GM11168 (cell line): ENCODE results near the gene SCARB1.

Experiments used
- in situ Hi-C: fragments of 300-500 bp; cut with MboI; formaldehyde crosslinking; loops from one replicate; pipeline ENCODE4 v1.12.0; 2022; ENCODE audit warnings: low sequenced_read_pairs; ENCODE audit not compliant: unreplicated experiment

Gene SCARB1

DNA sequence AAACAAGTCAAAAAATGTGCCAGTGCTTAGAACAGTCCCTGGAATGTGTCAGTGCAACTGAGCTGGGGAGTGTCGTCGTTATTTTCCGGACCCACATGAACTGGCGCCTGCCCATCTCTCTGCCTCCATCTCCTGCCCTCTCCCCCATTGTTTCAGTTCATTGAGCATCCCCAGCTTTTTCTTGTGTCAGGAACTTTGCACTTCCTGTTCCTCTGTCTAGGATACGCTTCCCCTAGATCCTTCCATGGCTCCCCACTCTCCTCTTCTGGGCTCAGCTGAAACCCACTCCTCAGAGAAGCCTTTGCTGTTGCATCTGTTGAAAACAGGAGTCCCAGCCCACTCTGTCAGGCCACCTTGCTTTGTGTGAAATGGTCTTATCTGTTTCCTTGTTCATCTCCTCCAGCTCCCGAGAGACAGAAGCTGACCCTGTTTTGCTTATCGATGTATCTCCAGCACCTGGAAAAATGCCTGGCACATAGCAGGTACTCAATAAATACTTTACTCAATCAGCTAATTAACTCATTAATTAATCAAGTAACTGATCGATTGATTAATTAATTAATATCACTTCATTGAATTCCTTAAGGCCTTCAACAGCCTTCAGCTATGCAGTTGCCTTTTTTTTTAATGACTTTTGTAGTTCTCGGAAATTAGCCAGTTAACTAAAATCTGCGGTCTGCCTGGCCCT is 2.7 kb upstream of the SCARB1 start:
- in situ Hi-C loops, result no loop called here

DNA sequence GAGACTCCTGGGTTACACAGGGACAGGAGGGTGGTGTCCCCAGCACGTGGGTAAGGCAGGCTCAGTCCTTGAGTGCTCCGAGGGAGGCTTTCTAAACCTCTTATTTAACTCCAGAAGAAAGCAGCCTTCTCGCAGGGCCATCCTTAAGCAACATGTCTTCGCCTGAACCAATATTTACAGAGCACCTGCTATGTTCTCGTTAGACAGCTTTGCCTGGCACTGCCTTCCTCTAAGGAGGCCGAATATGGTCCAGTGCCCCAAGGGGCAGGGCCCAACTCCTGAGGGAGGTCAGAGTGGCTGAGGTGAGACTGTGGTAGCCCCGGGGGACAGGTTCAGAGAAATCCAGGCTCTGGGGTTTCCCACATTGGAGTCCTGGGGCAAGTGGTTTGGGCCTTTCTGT is 2.1 kb upstream of the SCARB1 start:
- in situ Hi-C loops, result no loop called here

DNA sequence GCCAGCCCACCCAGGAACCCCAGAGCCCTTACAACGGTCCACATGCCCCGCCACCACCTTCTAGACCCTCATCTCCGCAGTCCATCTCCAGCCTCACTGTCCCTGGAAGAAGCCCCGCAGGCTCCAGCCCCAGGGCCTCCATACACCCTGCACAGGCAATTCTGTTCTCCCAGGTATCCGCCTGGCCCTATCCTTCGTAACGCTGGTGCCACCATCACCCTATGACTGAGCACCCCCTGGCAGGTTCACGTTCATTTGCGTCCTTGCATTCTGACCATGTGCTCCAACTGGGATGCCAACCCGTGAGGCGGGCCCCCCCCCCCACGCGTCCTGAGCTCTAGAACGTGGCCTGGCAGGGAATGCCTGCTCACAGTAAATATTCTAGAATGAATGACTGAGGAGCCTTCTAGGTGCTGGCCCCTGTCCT is 675 bp upstream of the SCARB1 start:
- in situ Hi-C loops, result no loop called here

DNA sequence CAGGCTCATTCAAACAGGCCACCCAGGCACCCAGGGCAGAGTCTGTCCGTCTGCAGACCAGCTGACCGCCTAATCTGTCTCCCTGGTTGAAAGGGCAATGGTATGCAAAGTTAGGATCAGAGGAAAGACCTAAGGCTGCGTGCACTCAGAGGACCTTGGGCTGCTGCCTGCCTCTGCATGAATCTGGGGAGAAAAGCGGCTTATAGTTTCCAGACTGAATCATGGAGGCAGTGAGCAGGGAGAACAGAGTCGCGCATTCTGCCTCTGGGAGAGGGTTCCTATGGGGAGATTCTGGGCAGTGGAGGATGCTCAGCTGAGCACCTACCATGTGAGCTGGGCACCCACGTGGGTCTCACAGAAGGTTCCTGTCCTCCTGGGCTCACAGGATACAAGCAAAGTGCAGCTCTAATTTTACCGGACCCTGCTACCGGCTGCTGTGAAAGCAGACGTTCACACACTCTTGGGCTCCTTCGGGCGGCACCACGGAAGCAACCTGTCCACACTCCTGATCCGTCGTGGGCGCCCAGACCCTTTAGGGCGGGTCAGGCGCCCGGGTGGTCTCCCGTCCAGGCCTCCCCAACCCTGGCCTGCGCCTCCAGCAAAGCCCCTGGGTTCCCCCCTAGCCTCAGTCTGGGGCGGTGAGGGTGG is 772 bp downstream of the SCARB1 start:
- in situ Hi-C loops, result no loop called here

DNA sequence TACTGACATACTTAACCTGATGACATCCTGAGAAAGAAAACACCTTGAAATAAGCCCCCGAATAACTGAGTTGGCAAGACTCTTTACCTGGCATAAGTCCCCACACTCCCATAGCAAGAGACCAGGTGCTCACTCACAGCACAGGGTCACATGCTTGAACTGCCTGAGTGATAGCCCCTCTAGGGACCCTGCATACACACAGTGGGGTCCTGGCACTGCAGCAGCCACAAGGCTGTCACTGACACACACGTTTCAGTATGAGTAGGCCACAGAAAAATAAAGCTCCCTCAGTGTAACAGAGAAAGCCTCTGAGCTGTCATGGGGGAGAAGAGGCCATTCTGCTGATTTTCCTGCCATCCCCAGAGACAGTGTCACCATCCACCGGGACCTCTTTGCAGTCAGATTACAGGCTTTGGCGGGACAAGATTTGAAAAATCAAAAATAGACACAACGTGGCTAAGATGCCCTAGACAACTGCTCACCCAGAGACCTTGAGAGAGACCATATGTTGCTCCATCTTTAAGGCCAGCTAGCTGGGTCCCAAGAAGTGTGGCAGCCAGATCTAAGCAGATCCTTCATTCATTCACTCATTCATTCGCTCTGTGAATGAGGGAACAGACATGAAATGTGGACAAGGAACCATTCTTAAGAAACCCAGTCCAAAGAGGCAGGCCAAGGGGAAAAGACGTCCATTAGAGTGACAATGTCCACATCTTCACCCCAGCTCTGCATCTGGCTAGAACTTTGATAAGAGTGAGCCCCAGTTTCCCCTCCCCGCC is 1.6 kb downstream of the SCARB1 start:
- in situ Hi-C loops, result no loop called here

GRCh38 chr12:124861492-124861891 is 2.2 kb downstream of the SCARB1 start:
- in situ Hi-C loops, result no loop called here

GRCh38 chr12:124857921-124858461 is 5.7 kb downstream of the SCARB1 start:
- in situ Hi-C loops, result no loop called here

DNA sequence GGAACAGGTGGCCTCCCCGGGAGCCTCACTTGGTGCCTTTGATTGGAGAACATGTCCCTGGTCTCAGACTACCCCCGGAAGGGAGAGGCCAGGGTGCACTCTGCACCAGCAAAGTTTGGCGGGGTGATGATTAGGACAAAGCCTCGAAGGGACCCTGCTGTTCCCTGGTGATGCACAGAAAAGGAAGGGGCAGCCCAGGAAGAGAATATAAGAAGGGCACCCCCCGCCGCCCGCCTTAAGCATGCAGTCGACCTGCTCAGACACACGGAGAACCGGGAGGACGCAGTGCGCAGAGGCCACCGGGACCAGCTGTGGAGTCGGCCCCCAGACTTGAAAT is 6.9 kb downstream of the SCARB1 start:
- in situ Hi-C loops, result no loop called here

DNA sequence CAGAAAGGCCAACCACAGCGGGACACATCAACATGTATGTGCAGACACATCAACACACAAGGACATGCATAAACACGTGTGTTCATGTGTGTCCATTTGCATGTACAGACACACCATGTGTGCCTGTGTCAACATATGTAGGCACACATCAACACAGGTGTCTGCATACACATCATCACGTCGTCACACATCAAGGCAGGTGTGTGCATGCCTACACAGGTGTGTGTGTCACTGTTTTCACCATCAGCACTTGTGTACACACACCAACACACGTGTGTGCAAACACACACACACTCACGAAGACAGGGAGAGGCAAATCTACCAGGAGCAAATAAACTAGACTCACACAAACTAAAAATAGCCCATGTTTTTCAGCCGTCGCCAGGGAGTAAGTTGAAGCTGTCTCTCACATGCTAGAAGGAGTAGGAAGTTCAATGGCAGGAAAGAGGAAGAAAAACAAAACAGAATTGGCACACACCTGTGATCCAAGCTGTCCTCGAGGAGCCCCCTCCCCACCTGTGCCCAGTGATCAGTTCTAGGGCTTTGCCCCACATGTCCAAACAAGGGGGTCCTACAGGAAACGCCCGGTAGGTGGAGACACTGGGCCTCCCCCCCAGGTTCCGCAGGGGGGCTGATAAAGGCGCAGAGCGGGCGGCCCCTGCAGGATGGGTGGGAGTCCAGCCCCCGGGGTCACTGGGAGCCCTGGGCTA is 7.4 kb downstream of the SCARB1 start:
- in situ Hi-C loops, result no loop called here

GRCh38 chr12:124855275-124855957 is 8.2 kb downstream of the SCARB1 start:
- in situ Hi-C loops, result no loop called here

DNA sequence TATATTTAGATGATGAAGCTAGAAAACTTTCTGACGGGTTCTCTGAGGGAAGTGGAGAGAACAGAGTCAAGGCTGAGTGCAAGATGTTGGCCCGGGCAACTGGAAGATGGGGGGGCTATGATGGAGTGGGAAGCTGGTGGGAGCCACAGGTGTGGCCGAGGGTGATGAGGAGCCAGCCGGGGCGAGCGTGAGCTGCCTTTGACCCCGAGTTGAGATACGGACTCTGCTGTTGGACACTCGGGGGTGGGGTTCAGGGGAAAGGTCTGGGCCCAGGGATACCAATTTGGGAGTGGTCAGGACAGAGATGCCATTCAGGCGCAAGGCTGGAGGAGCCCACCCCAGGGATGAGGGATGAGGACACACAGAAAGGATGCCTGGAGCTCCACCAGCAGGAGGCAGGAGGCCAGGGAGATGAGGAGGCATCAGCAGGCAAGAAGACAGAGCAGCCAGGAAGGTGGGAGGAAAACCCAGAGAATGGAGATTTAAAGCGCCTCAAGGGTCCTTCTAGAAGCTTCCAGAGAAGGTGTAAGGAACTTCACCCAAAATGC is 9.0 kb downstream of the SCARB1 start:
- in situ Hi-C loops, result no loop called here

- in situ Hi-C loops, result no loop called here
Measured at GRCh38 chr12:124853781-124854636, 9.7 kb downstream of the SCARB1 start.

DNA sequence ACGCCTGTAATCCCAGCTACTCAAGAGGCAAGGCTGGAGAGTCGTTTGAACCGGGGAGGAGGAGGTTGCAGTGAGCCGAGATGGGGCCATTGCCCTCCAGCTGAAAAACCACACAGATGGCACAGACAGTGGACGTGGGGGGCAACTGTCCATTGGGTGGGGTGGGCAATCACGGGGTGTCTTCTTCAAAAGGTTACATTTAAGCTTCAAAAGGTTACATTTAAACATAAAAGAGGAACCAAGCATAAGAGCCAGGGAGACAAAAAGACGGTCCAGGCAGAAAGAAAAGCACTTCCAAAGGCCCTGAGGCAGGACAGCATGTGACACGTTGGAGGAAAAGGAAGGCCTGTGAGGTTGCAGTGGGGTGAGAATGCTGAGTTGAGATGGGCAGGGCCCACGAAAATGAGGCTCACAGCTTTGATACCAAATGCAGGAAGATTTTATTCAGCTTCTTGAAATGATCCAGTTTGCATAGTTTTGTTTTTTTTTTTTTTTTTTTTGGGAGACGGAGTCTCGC is 10.7 kb downstream of the SCARB1 start:
- in situ Hi-C loops, result no loop called here

DNA sequence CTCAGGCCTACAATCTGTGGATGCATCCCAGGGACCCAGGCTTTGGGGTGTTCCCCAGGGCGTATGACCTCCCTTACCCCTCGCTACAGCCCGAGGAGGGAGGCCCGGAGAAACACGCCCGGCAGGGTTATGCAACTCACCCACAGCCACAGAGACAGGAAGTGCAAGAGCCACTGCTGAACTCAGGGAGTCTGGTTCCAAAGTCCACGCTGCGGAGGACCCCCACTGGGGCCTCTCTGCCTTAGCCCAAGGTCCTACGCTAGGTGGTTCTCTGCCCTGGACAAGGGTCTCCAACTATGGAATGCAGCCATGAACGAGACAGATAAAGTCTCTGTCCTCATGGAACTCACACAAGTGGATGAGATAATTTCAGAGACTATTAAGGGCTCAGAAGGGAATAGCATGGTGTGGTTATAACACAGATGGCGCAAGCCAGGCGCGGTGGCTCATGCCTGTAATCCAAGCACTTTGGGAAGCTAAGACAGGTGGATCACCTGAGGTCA is 11.3 kb downstream of the SCARB1 start:
- in situ Hi-C loops, result no loop called here

GRCh38 chr12:124851342-124851741 is 12.3 kb downstream of the SCARB1 start:
- in situ Hi-C loops, result no loop called here

DNA sequence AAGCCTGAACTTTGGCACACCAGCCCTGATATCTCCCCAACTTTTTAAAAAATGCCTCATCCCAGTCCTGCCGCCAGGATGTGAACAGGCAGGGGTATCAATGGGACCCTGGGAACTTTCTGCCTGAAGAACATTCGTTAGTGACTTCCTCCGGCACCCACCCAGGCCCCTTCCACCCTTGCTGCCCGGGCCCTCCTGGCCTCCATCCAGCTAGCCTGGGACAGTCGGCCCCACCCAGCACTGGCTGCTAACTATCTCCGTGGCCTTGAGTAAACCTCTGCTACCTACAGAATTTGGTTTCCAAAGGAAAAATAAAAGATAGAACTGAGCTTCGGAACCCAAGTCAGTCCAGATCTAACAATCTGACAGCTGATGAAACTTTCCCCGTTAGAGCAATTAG is 14.3 kb downstream of the SCARB1 start:
- in situ Hi-C loops, result no loop called here

GRCh38 chr12:124848621-124849380 is 14.9 kb downstream of the SCARB1 start:
- in situ Hi-C loops, result no loop called here
